Mesothelial cell of epicardium (in vitro differentiated cells): ENCODE results near the gene HS6ST3. TPM values are rescaled to one million over a fixed set of nuclear protein-coding genes. Genes with fewer than 3 reads are reported as not detected.

Source experiments
- DNase-seq, 2 experiments: peaks; one replicate each; pipeline ENCODE4 v3.0.0; 2021; ENCODE audit warnings: low spot score in 2 of 2; ENCODE audit not compliant: unreplicated experiment in 2 of 2
- H3K27ac Mint-ChIP-seq: 2 replicates; pipeline ENCODE4 v1.8.0; 2021; ENCODE audit warnings: mixed read lengths
- H3K27me3 Mint-ChIP-seq: 2 replicates; pipeline ENCODE4 v1.8.0; 2021; ENCODE audit warnings: low read depth, mixed read lengths
- H3K36me3 Mint-ChIP-seq: 2 replicates; pipeline ENCODE4 v1.8.0; 2021; ENCODE audit warnings: mixed read lengths
- H3K4me1 Mint-ChIP-seq: 2 replicates; pipeline ENCODE4 v1.8.0; 2021; ENCODE audit warnings: mixed read lengths
- H3K4me3 Mint-ChIP-seq: 2 replicates; pipeline ENCODE4 v1.8.0; 2021; ENCODE audit warnings: mild to moderate bottlenecking, moderate library complexity, mixed read lengths
- H3K9me3 Mint-ChIP-seq: 2 replicates; pipeline ENCODE4 v1.8.0; 2021; ENCODE audit warnings: mixed read lengths
- CTCF ChIP-seq: fragments of 200-600 bp; sonication (generic); IDR thresholded peaks from one replicate; pipeline ENCODE4 v1.5.0; 2021; ENCODE audit warnings: antibody characterized with exemption; ENCODE audit not compliant: unreplicated experiment
- total RNA-seq: library from RNA; stranded (reverse); gene quantifications from 3 replicates; pipeline ENCODE4 v1.2.1, GENCODE V29; 2021

Gene HS6ST3
- total RNA-seq, 1 donor from 2014 or later = 0.60 TPM

GRCh38 chr13:96193728-96194310 lies 103.9 kb downstream of the HS6ST3 start:
- TF ChIP-seq CTCF = no peak
- peaks cover 7% of the 10 kb centered on the region for H3K27me3 Mint-ChIP-seq
- H3K4me3 Mint-ChIP-seq = no peak overlapping the region
- DNase-seq = no peak
- no peaks in the 10 kb centered on the region for H3K36me3 Mint-ChIP-seq
- H3K9me3 Mint-ChIP-seq = peaks cover 4% of the 10 kb centered on the region
- H3K4me1 Mint-ChIP-seq = no peaks in the 10 kb centered on the region
- no peak overlapping the region for H3K27ac Mint-ChIP-seq

- no peak overlapping the region for H3K27ac Mint-ChIP-seq
- no peaks in the 10 kb centered on the region for H3K36me3 Mint-ChIP-seq
- no peak for DNase-seq
- TF ChIP-seq CTCF = no peak
- no peak overlapping the region for H3K4me3 Mint-ChIP-seq
- peaks cover 6% of the 10 kb centered on the region for H3K9me3 Mint-ChIP-seq
- H3K4me1 Mint-ChIP-seq = no peaks in the 10 kb centered on the region
- peaks cover 5% of the 10 kb centered on the region for H3K27me3 Mint-ChIP-seq
Observed at GRCh38 chr13:96198038-96198437, 108.1 kb downstream of the HS6ST3 start.

- no peak for TF ChIP-seq CTCF
- Mint-ChIP-seq H3K36me3 (no peaks in the 10 kb centered on the region), H3K27ac (no peak overlapping the region), H3K9me3 (peaks cover 6% of the 10 kb centered on the region), H3K4me1 (no peaks in the 10 kb centered on the region), H3K4me3 (no peak overlapping the region), H3K27me3 (peaks cover 4% of the 10 kb centered on the region)
- DNase-seq = no peak
Observed at GRCh38 chr13:96199315-96199714, 109.4 kb downstream of the HS6ST3 start.

- Mint-ChIP-seq H3K4me3 (no peak overlapping the region), H3K27ac (no peak overlapping the region), H3K4me1 (no peaks in the 10 kb centered on the region), H3K9me3 (peaks cover 6% of the 10 kb centered on the region), H3K36me3 (no peaks in the 10 kb centered on the region), H3K27me3 (peaks cover 14% of the 10 kb centered on the region)
- TF ChIP-seq CTCF = no peak
- DNase-seq = no peak
Observed at GRCh38 chr13:96200810-96201209, 110.9 kb downstream of the HS6ST3 start.

GRCh38 chr13:96202315-96202714 lies 112.4 kb downstream of the HS6ST3 start:
- DNase-seq = no peak
- H3K4me3 Mint-ChIP-seq = no peak overlapping the region
- H3K4me1 Mint-ChIP-seq = no peaks in the 10 kb centered on the region
- H3K36me3 Mint-ChIP-seq = no peaks in the 10 kb centered on the region
- TF ChIP-seq CTCF = no peak
- peaks cover 16% of the 10 kb centered on the region for H3K9me3 Mint-ChIP-seq
- H3K27me3 Mint-ChIP-seq = peaks cover 15% of the 10 kb centered on the region
- H3K27ac Mint-ChIP-seq = no peak overlapping the region

- Mint-ChIP-seq H3K9me3 (peaks cover 16% of the 10 kb centered on the region), H3K4me1 (no peaks in the 10 kb centered on the region), H3K27me3 (peaks cover 15% of the 10 kb centered on the region), H3K4me3 (no peak overlapping the region), H3K36me3 (no peaks in the 10 kb centered on the region), H3K27ac (no peak overlapping the region)
- no peak for TF ChIP-seq CTCF
- no peak for DNase-seq
Observed at GRCh38 chr13:96203471-96203870, 113.6 kb downstream of the HS6ST3 start.
